ENCODE measurements around the gene DPF1. TPM values are rescaled to one million over a fixed set of nuclear protein-coding genes. Genes with fewer than 3 reads are reported as not detected.
"Not testable (repeated sequence)": the region's sequence is repeated elsewhere in the genome, so short reads cannot be mapped to it uniquely, and the experiment has no call there.

DPF1 gene
- total RNA-seq, 3 donors from 2014 or later (not counting 1 experiment from before 2014, with no cell fraction given), result not detected

DNA sequence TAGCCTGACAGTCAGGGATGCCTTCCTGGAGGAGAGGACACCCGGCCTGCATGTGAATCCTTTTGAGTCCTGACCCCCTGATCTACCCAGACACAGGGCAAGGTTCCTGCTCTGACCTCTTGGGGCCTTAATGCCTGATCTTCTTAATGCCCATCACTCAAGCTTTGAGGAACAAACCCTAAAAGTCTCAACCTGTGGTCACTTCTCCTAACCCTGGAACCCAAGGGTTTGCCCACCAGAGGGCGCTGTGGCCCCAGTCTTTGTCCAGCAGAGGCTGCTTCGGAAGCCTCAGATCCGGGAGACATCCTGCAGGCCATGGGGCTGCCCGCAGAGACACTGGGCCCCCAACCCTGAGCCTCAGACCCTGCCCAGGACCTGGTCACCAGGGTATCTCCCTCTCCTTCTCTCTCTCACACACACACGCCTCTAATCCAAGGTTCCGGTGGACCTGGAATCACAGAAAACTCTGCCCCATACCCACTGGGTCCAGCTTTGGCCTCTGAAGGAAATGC lies 9.8 kb upstream of the DPF1 start:
- 33% methylated on average over 7 of the region's 7 CpGs for WGBS (ENCODE audit: insufficient coverage)
- Histone ChIP-seq H3K4me1 (ENCODE audit: control insufficient read depth, insufficient read depth, low read length) (peaks cover 5% of the 10 kb centered on the region), H3K9me3 (ENCODE audit: control insufficient read depth, insufficient read depth, low read length) (no peaks in the 10 kb centered on the region), H3K36me3 (ENCODE audit: control insufficient read depth, insufficient read depth, low read length) (no peaks in the 10 kb centered on the region), H3K4me3 (ENCODE audit: low read length) (no peak overlapping the region), H3K27me3 (ENCODE audit: control insufficient read depth, insufficient read depth, low read length) (peaks cover 6% of the 10 kb centered on the region), H3K27ac (ENCODE audit: low read length) (no peak overlapping the region)
- peak; percentile 73 to 82 for DNase-seq
- H3K27me3 Mint-ChIP-seq (ENCODE audit: low read depth in 2 of 2), result peaks cover 28 to 43% of the 10 kb centered on the region in 2 donors
- TF ChIP-seq, protein P1, sequence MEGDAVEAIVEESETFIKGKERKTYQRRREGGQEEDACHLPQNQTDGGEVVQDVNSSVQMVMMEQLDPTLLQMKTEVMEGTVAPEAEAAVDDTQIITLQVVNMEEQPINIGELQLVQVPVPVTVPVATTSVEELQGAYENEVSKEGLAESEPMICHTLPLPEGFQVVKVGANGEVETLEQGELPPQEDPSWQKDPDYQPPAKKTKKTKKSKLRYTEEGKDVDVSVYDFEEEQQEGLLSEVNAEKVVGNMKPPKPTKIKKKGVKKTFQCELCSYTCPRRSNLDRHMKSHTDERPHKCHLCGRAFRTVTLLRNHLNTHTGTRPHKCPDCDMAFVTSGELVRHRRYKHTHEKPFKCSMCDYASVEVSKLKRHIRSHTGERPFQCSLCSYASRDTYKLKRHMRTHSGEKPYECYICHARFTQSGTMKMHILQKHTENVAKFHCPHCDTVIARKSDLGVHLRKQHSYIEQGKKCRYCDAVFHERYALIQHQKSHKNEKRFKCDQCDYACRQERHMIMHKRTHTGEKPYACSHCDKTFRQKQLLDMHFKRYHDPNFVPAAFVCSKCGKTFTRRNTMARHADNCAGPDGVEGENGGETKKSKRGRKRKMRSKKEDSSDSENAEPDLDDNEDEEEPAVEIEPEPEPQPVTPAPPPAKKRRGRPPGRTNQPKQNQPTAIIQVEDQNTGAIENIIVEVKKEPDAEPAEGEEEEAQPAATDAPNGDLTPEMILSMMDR (IDR thresholded peaks at IDR 0.05), result peak; percentile 59
- peaks cover 0 to 3% of the 10 kb centered on the region in 2 donors for H3K4me1 Mint-ChIP-seq
- no peak overlapping the region for H3K4me3 Mint-ChIP-seq
- no peaks in the 10 kb centered on the region for H3K36me3 Mint-ChIP-seq
- peak; percentile 67 to 77 (median 72) for ATAC-seq
- H3K9me3 Mint-ChIP-seq, result no peaks in the 10 kb centered on the region
- H3K27ac Mint-ChIP-seq, result no peak overlapping the region
- intact Hi-C loops (cut with micrococcal nuclease), result loop anchor here (2.0 kb wide), 1 partner anchor 101 kb away; the partner anchor contains the start of gene CATSPERG

DNA sequence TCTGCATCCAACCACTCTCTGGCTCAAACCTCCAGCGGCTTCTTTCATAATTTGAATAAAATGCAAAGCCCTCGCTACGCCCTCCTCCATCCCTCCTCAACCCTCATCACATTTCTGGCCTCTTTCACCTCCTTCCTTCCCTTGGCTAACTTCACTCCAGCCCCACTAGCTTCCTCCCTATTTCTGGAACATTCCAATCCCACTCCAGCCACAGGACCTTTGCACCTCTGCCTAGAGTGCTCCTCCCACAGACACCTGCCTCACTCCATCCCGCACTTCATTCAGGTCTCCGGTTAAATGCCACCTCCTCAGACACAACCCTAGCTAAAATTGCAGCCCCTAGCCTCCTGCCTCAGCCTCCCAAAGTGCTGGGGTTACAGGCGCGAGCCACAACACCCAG lies 7.9 kb upstream of the DPF1 start:
- Histone ChIP-seq H3K9me3 (ENCODE audit: control insufficient read depth, insufficient read depth, low read length) (no peaks in the 10 kb centered on the region), H3K4me3 (ENCODE audit: low read length) (no peak overlapping the region), H3K27ac (ENCODE audit: low read length) (no peak overlapping the region), H3K4me1 (ENCODE audit: control insufficient read depth, insufficient read depth, low read length) (peaks cover 9% of the 10 kb centered on the region), H3K27me3 (ENCODE audit: control insufficient read depth, insufficient read depth, low read length) (peaks cover 22% of the 10 kb centered on the region), H3K36me3 (ENCODE audit: control insufficient read depth, insufficient read depth, low read length) (no peaks in the 10 kb centered on the region)
- peaks cover under 1 to 12% of the 10 kb centered on the region in 2 donors for H3K4me1 Mint-ChIP-seq
- intact Hi-C loops (cut with micrococcal nuclease), result no loop called here
- 95% methylated on average over 5 of the region's 7 CpGs for WGBS (ENCODE audit: insufficient coverage)
- no peaks in the 10 kb centered on the region for H3K9me3 Mint-ChIP-seq
- no peak overlapping the region for H3K4me3 Mint-ChIP-seq
- no peak overlapping the region for H3K27ac Mint-ChIP-seq
- no peaks in the 10 kb centered on the region for H3K36me3 Mint-ChIP-seq
- ATAC-seq, result no peak
- no peak for DNase-seq
- peaks cover 36 to 52% of the 10 kb centered on the region in 2 donors for H3K27me3 Mint-ChIP-seq (ENCODE audit: low read depth in 2 of 2)
- TF ChIP-seq, protein P1 (IDR thresholded peaks at IDR 0.05), result no peak

DNA sequence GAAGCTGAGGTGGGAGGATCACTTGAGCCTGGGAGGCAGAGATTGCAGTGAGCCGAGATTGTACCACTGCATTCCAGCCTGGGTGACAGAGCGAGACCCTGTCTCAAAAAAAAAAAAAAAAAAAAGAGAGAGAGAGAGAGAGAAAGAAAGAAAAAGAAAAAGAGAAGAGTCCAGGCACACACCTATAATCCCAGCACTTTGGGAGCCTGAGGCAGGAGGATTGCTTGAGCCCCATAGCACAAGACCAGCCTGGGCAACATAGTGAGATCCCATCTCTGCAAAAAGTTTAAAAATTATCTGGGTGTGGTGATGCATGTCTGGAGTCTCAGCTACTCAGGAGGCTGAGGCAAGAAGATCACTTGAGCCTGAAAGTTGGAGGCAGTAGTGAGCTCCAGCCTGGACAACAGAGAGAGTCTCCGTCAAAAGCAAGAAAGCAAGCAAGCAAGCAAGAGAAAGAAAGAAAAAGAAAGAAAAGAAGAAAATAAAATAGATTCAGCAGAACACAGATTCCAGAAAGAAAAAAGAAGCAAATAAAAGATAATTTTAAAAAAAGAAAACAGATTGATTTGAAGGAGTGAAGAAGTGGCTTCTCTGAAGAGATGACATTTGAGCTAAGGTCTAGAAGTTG lies 6.6 kb upstream of the DPF1 start:
- H3K4me1 ChIP-seq (ENCODE audit: control insufficient read depth, insufficient read depth, low read length); H3K9me3 Mint-ChIP-seq; H3K4me3 Mint-ChIP-seq; intact Hi-C loops (cut with micrococcal nuclease); H3K4me3 ChIP-seq (ENCODE audit: low read length); DNase-seq; H3K27ac Mint-ChIP-seq; H3K9me3 ChIP-seq (ENCODE audit: control insufficient read depth, insufficient read depth, low read length); H3K36me3 Mint-ChIP-seq; H3K27ac ChIP-seq (ENCODE audit: low read length); H3K36me3 ChIP-seq (ENCODE audit: control insufficient read depth, insufficient read depth, low read length); ATAC-seq: not testable (repeated sequence)
- Mint-ChIP-seq H3K27me3 (ENCODE audit: low read depth in 2 of 2) (peaks cover 43 to 56% of the 10 kb centered on the region in 2 donors), H3K4me1 (peaks cover 6 to 20% of the 10 kb centered on the region in 2 donors)
- H3K27me3 ChIP-seq (ENCODE audit: control insufficient read depth, insufficient read depth, low read length), result peaks cover 32% of the 10 kb centered on the region
- 73% methylated on average over 1 of the region's 3 CpGs for WGBS (ENCODE audit: insufficient coverage)

DNA sequence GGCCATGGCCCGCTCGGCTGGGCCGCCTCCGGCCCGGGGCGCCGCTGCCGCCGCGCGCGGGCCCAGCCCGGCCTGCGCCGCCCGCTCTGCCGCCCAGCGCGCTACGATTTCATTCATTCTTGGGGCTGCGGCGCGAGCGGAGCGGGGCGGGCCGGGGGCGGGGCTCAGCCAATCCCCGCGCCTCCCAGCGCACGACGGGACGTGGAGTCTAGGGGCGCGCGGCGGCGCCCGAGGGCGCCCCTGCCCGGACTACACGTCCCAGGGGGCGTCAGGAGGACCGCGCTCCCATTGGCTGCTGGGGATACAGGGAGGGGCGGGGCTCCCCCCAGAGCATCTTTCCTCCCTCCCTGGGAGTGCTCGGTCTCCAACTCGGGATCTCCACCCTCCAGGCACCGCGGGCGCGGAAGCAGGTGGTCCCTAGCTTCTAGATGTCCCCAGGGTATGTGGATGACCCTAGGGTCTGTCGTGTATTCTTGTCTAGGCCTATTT lies 5.6 kb upstream of the DPF1 start:
- intact Hi-C loops (cut with micrococcal nuclease), result loop anchor here (10.0 kb wide), 1 partner anchor 325 kb away; the partner anchor contains the start of genes SIPA1L3 and WDR87
- DNase-seq, result peak in 1 of 2 donors; percentile 79
- Mint-ChIP-seq H3K4me3 (peak overlapping the region; percentile 13), H3K4me1 (peaks cover 7 to 20% of the 10 kb centered on the region in 2 donors), H3K27me3 (ENCODE audit: low read depth in 2 of 2) (peaks cover 44 to 53% of the 10 kb centered on the region in 2 donors), H3K9me3 (no peaks in the 10 kb centered on the region), H3K36me3 (no peaks in the 10 kb centered on the region), H3K27ac (no peak overlapping the region)
- Histone ChIP-seq H3K4me1 (ENCODE audit: control insufficient read depth, insufficient read depth, low read length) (peaks cover 11% of the 10 kb centered on the region), H3K4me3 (ENCODE audit: low read length) (no peak overlapping the region), H3K36me3 (ENCODE audit: control insufficient read depth, insufficient read depth, low read length) (no peaks in the 10 kb centered on the region), H3K27ac (ENCODE audit: low read length) (no peak overlapping the region), H3K27me3 (ENCODE audit: control insufficient read depth, insufficient read depth, low read length) (peaks cover 40% of the 10 kb centered on the region), H3K9me3 (ENCODE audit: control insufficient read depth, insufficient read depth, low read length) (no peaks in the 10 kb centered on the region)
- WGBS (ENCODE audit: insufficient coverage), result 2% methylated on average over 53 of the region's 54 CpGs
- TF ChIP-seq, protein P1 (IDR thresholded peaks at IDR 0.05), result no peak
- peak; percentile 65 to 85 (median 67) for ATAC-seq
